Stimulated activated CD8-positive, alpha-beta memory T cell treated with anti-CD3 and anti-CD28 coated beads, Interleukin-4, amount 100 ng/mL, for 24 hours (primary cell): Measurements from ENCODE around the gene ZNF143.

Experiments used
- DNase-seq: peaks from one replicate; pipeline ENCODE4 v3.0.0-alpha.2; 2020; ENCODE audit warnings: low read depth

Gene ZNF143

DNA sequence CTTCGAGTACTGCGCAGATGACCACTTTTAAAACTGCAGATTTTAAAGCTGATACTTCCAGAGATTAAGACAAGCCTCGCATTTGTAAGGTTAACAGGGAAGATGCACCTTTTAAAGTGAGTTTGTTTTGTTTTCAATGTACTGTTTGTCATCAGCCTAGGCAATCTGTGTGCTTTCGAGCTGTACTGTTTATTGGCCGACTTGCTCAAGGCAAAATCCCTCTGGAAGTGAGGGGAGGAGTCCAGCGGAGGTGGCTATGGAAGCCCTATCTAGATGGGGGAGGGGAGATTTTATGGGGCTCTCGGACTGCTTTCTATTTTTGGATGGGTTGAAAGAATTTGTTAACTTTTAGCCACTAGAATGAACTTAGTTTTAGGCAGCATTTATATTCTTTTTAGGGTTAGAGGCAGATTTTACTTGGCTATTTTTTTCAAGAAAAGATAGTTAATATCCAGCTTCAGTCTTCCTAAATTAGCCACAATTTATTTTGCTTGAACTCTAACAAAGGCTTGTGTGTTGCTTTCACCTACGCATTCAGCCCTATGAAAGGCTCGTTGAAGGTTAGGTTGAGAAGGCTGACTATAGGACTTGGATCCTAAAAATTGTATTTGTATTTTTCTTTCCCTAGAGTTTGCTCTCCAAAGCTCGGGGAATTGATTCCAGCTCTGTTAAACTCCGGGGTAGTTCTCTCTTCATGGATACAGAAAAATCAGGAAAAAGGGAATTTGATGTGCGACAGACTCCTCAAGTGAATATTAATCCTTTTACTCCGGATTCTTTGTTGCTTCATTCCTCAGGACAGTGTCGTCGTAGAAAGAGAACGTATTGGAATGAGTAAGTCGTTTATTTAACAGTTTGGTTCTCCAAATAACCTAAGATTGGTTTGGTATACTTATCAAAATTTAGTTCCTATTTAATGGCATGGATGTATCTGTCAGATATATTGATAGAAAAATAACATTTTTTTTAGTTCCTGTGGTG, 114.7 kb downstream of the ZNF143 start:
- no peak for DNase-seq

DNA sequence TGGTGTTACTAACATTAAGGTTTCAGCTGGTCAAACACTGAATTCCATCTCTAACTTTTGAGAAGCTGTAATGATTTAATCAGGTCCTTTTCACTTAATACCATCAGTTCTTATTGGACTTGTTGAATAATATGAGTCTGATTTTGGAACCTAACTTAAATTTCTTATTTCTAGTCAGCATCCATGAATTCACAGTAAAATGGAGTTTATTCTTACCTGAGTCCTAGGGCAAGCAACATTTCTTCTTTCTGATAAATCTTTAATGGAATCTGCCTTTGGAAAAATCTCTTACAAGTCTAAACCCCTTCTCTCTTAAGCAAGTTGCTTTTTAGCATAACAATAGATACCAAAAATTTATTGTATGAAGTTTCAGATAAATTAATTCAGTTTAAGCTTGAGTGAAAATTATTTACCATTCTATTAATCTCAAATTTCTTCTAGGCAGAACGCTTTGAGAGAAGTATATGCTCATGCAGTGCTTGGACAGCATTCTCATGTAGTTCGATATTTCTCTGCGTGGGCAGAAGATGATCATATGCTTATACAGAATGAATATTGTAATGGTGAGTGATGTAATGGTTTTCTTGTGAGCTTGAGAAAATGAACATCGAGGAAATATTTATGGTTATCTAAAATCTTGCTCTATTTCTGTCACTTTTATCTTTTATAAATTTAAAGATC, 116.0 kb downstream of the ZNF143 start:
- no peak for DNase-seq

DNA sequence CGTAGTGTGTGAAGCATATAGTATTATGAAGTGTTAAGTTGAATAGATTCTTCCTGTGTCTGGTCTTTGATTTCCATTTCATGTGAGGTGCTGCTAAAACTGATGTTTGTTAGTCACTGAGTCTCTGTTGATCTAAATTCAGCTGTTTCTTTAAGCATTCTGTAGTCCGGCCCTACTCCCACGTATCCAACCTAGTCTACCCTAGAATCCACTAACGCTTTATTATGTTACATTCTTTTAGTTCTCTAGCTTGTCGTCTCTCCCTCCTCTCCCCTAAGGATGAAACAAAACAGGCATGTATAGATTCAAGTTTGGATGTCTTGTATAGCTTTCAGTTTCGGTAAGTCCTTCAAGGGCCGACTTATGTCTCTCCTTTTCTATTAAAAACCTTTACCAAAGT, 116.7 kb downstream of the ZNF143 start:
- DNase-seq, result no peak
